Spleen (tissue), 7 donors: ENCODE measurements around the gene MGAT4B.
A peak's percentile ranks its signal among the peaks of the same experiment; 100 is the strongest.

Experiments
- CTCF ChIP-seq, 11 experiments: fragments of 200-600 bp in 7 of 11; fragments of 450-650 bp in 4 of 11; sonication (generic) in 4 of 11; IDR thresholded peaks in 8 of 11; conservative IDR thresholded peaks in 3 of 11; 1 replicate in 7 of 11; 2 replicates in 4 of 11; pipeline versions ENCODE4 v1.4.0 to v1.8.0; 2016 to 2021; ENCODE audit warnings: antibody characterized with exemption in 11 of 11, inconsistent platforms in 4 of 11, mild to moderate bottlenecking in 1 of 11
- POLR2A ChIP-seq, 3 donors: fragments of 450-650 bp; IDR thresholded peaks; one replicate each; pipeline ENCODE4 v1.5.1; 2017; ENCODE audit warnings: antibody characterized with exemption in 3 of 3, mild to moderate bottlenecking in 1 of 3
- POLR2AphosphoS5 ChIP-seq, 3 donors: sonication (generic); formaldehyde crosslinking; IDR thresholded peaks; one replicate each; pipeline ENCODE4 v1.5.1; 2017; ENCODE audit warnings: antibody characterized with exemption in 3 of 3
- donor health status: DM: no; HTN: no; CAD: no; lungs with moderate emphysema.
- donor health status: DM: no; HTN: no; CAD: no.
- donor health status: DM: no; HTN: no; CAD: no.

GRCh38 chr5:179791881-179792611 lies 14.6 kb downstream of the MGAT4B start:
- TF ChIP-seq POLR2AphosphoS5 (IDR thresholded peaks at IDR 0.05) (peak; percentile 26 to 60 (median 56)), CTCF (IDR thresholded peaks at IDR 0.05 in 8 of 11, conservative IDR thresholded peaks at IDR 0.05 in 3 of 11) (no peak), POLR2A (IDR thresholded peaks at IDR 0.05) (no peak)
